HG02623 (cell line): Measurements from ENCODE around the gene KDM1B.
"Not testable (repeated sequence)": the region's sequence is repeated elsewhere in the genome, so short reads cannot be mapped to it uniquely, and the experiment has no call there.

Source experiments
- ATAC-seq: cut with Tn5 transposase; IDR thresholded peaks from one replicate; pipeline ENCODE4 v1.9.1; 2021; ENCODE audit warnings: moderate library complexity; ENCODE audit not compliant: unreplicated experiment

Gene KDM1B

GRCh38 chr6:18186033-18186432, 30.8 kb downstream of the KDM1B start:
- ATAC-seq: no peak

GRCh38 chr6:18186540-18187250, 31.5 kb downstream of the KDM1B start:
- no peak for ATAC-seq

- ATAC-seq: no peak
Measured at GRCh38 chr6:18187701-18188100, 32.5 kb downstream of the KDM1B start.

- no peak for ATAC-seq
Measured at GRCh38 chr6:18189196-18189595, 34.0 kb downstream of the KDM1B start.

GRCh38 chr6:18192026-18192425, 36.8 kb downstream of the KDM1B start:
- ATAC-seq: no peak

- no peak for ATAC-seq
Measured at GRCh38 chr6:18203786-18204185, 48.6 kb downstream of the KDM1B start.

- no peak for ATAC-seq
Measured at GRCh38 chr6:18204691-18205090, 49.5 kb downstream of the KDM1B start.

GRCh38 chr6:18206591-18206990, 51.4 kb downstream of the KDM1B start:
- no peak for ATAC-seq

- ATAC-seq: no peak
Measured at GRCh38 chr6:18207438-18207837, 52.2 kb downstream of the KDM1B start.

GRCh38 chr6:18207949-18208348, 52.7 kb downstream of the KDM1B start:
- no peak for ATAC-seq

GRCh38 chr6:18208778-18209177, 53.6 kb downstream of the KDM1B start:
- not testable (repeated sequence) for ATAC-seq

- ATAC-seq: no peak
Measured at GRCh38 chr6:18209539-18210197, 54.4 kb downstream of the KDM1B start.

- ATAC-seq: no peak
Measured at GRCh38 chr6:18210707-18211106, 55.5 kb downstream of the KDM1B start.

- ATAC-seq: peak; percentile 92
Measured at GRCh38 chr6:18211338-18211737, 56.1 kb downstream of the KDM1B start.

GRCh38 chr6:18212231-18212630, 57.0 kb downstream of the KDM1B start:
- ATAC-seq: no peak

- no peak for ATAC-seq
Measured at GRCh38 chr6:18213439-18213838, 58.2 kb downstream of the KDM1B start.

GRCh38 chr6:18214003-18214402, 58.8 kb downstream of the KDM1B start:
- no peak for ATAC-seq

- no peak for ATAC-seq
Measured at GRCh38 chr6:18215436-18215835, 60.2 kb downstream of the KDM1B start.

GRCh38 chr6:18216411-18216810, 61.2 kb downstream of the KDM1B start:
- ATAC-seq: no peak

GRCh38 chr6:18218233-18218632, 63.0 kb downstream of the KDM1B start:
- no peak for ATAC-seq

- ATAC-seq: no peak
Measured at GRCh38 chr6:18219591-18219990, 64.4 kb downstream of the KDM1B start.

GRCh38 chr6:18221288-18221615, 66.0 kb downstream of the KDM1B start:
- no peak for ATAC-seq
